ENCODE measurements around the gene RNF31.

RNF31 gene

GRCh38 chr14:24122898-24123297 lies 24.4 kb upstream of the RNF31 start:
- TF ChIP-seq CTCF (conservative IDR thresholded peaks at IDR 0.05; ENCODE audit: low read length) (no peak), EZH2phosphoT487 (IDR thresholded peaks at IDR 0.05; ENCODE audit: borderline replicate concordance) (no peak)
- H3K79me2 ChIP-seq (ENCODE audit: insufficient read depth, low read length): no peaks in the 10 kb centered on the region

GRCh38 chr14:24123424-24124417 lies 23.6 kb upstream of the RNF31 start:
- no peak overlapping the region for H2AFZ ChIP-seq (ENCODE audit: low read length)
- no peaks in the 10 kb centered on the region for H3K9me3 ChIP-seq (ENCODE audit: insufficient read depth, low read depth, low read length)
- H3F3A ChIP-seq (ENCODE audit: low read depth): no peaks in the 10 kb centered on the region
- H4K20me1 ChIP-seq (ENCODE audit: insufficient read depth, low read length, poor library complexity, severe bottlenecking): no peaks in the 10 kb centered on the region
- no peak overlapping the region for H3K4me2 ChIP-seq (ENCODE audit: low read depth, low read length, poor library complexity, severe bottlenecking)
- no peaks in the 10 kb centered on the region for H3K4me1 ChIP-seq (ENCODE audit: insufficient read depth, low read length, poor library complexity, severe bottlenecking)
- no peaks in the 10 kb centered on the region for H3K79me2 ChIP-seq (ENCODE audit: insufficient read depth, low read length)
- TF ChIP-seq EZH2phosphoT487 (IDR thresholded peaks at IDR 0.05; ENCODE audit: borderline replicate concordance) (no peak), CTCF (conservative IDR thresholded peaks at IDR 0.05; ENCODE audit: low read length) (no peak)
- H3K9me2 ChIP-seq (replicated peaks; ENCODE audit: low read depth, low read length): no peaks in the 10 kb centered on the region
- H3K9ac ChIP-seq (ENCODE audit: low read depth, low read length, poor library complexity, severe bottlenecking): no peak overlapping the region
- no peak overlapping the region for H3K4me3 ChIP-seq (ENCODE audit: low read length, poor library complexity, severe bottlenecking)
- H3K36me3 ChIP-seq (ENCODE audit: insufficient read depth, low read length): peaks cover 33% of the 10 kb centered on the region
- H3K27me3 ChIP-seq (ENCODE audit: insufficient read depth, low read length, poor library complexity, severe bottlenecking): no peaks in the 10 kb centered on the region

More at GRCh38 chr14:24122898-24123297, 24.4 kb upstream of the RNF31 start:
- Histone ChIP-seq H2AFZ (ENCODE audit: low read length) (no peak overlapping the region), H3K9ac (ENCODE audit: low read depth, low read length, poor library complexity, severe bottlenecking) (no peak overlapping the region), H3K36me3 (ENCODE audit: insufficient read depth, low read length) (peaks cover 42% of the 10 kb centered on the region), H3F3A (ENCODE audit: low read depth) (no peaks in the 10 kb centered on the region), H3K9me3 (ENCODE audit: insufficient read depth, low read depth, low read length) (no peaks in the 10 kb centered on the region), H3K9me2 (replicated peaks; ENCODE audit: low read depth, low read length) (no peaks in the 10 kb centered on the region), H4K20me1 (ENCODE audit: insufficient read depth, low read length, poor library complexity, severe bottlenecking) (no peaks in the 10 kb centered on the region), H3K27me3 (ENCODE audit: insufficient read depth, low read length, poor library complexity, severe bottlenecking) (no peaks in the 10 kb centered on the region), H3K4me3 (ENCODE audit: low read length, poor library complexity, severe bottlenecking) (no peak overlapping the region), H3K4me1 (ENCODE audit: insufficient read depth, low read length, poor library complexity, severe bottlenecking) (no peaks in the 10 kb centered on the region), H3K4me2 (ENCODE audit: low read depth, low read length, poor library complexity, severe bottlenecking) (no peak overlapping the region)

- Histone ChIP-seq H3K79me2 (ENCODE audit: insufficient read depth, low read length) (no peaks in the 10 kb centered on the region), H3K9me2 (replicated peaks; ENCODE audit: low read depth, low read length) (no peaks in the 10 kb centered on the region)
Observed at GRCh38 chr14:24126939-24127338, 20.4 kb upstream of the RNF31 start.

More at GRCh38 chr14:24126939-24127338, 20.4 kb upstream of the RNF31 start:
- no peak overlapping the region for H3K4me2 ChIP-seq (ENCODE audit: low read depth, low read length, poor library complexity, severe bottlenecking)
- H3K9ac ChIP-seq (ENCODE audit: low read depth, low read length, poor library complexity, severe bottlenecking): no peak overlapping the region
- H3K9me3 ChIP-seq (ENCODE audit: insufficient read depth, low read depth, low read length): no peaks in the 10 kb centered on the region
- TF ChIP-seq CTCF (conservative IDR thresholded peaks at IDR 0.05; ENCODE audit: low read length): no peak
- no peak for TF ChIP-seq EZH2phosphoT487 (IDR thresholded peaks at IDR 0.05; ENCODE audit: borderline replicate concordance)
- H4K20me1 ChIP-seq (ENCODE audit: insufficient read depth, low read length, poor library complexity, severe bottlenecking): no peaks in the 10 kb centered on the region
- peaks cover 8% of the 10 kb centered on the region for H3K4me1 ChIP-seq (ENCODE audit: insufficient read depth, low read length, poor library complexity, severe bottlenecking)
- H3K4me3 ChIP-seq (ENCODE audit: low read length, poor library complexity, severe bottlenecking): no peak overlapping the region
- H3F3A ChIP-seq (ENCODE audit: low read depth): no peaks in the 10 kb centered on the region
- no peak overlapping the region for H2AFZ ChIP-seq (ENCODE audit: low read length)
- H3K27me3 ChIP-seq (ENCODE audit: insufficient read depth, low read length, poor library complexity, severe bottlenecking): no peaks in the 10 kb centered on the region
- H3K36me3 ChIP-seq (ENCODE audit: insufficient read depth, low read length): peaks cover 7% of the 10 kb centered on the region; the same call in 1 of the 2 replicates

Measured in Loucy (cell line).